PC-3 (cell line): ENCODE measurements around the gene BRD4.

ENCODE experiments used
- EZH2 ChIP-seq: fragments of 300-600 bp; sonication (generic); IDR thresholded peaks from one replicate; pipeline ENCODE4 v1.6.1; 2017; ENCODE audit warnings: antibody characterized with exemption, mild to moderate bottlenecking, low read length; ENCODE audit not compliant: unreplicated experiment
- EZH2phosphoT487 ChIP-seq: fragments of 300-600 bp; sonication (generic); IDR thresholded peaks from 2 replicates; pipeline ENCODE4 v1.6.1; 2018; ENCODE audit warnings: mild to moderate bottlenecking, antibody characterized with exemption, low read length, borderline replicate concordance
- TF ChIP-seq, protein P1 (sequence below): fragments of 300-600 bp; sonication (generic); conservative IDR thresholded peaks from 2 replicates; pipeline ENCODE4 v1.5.1; 2017; ENCODE audit warnings: antibody characterized with exemption, low read depth, mild to moderate bottlenecking, low read length

GRCh38 chr19:15259907-15260306 is 72.4 kb downstream of the BRD4 start:
- TF ChIP-seq EZH2 (no peak), EZH2phosphoT487 (no peak)
- TF ChIP-seq, protein P1, sequence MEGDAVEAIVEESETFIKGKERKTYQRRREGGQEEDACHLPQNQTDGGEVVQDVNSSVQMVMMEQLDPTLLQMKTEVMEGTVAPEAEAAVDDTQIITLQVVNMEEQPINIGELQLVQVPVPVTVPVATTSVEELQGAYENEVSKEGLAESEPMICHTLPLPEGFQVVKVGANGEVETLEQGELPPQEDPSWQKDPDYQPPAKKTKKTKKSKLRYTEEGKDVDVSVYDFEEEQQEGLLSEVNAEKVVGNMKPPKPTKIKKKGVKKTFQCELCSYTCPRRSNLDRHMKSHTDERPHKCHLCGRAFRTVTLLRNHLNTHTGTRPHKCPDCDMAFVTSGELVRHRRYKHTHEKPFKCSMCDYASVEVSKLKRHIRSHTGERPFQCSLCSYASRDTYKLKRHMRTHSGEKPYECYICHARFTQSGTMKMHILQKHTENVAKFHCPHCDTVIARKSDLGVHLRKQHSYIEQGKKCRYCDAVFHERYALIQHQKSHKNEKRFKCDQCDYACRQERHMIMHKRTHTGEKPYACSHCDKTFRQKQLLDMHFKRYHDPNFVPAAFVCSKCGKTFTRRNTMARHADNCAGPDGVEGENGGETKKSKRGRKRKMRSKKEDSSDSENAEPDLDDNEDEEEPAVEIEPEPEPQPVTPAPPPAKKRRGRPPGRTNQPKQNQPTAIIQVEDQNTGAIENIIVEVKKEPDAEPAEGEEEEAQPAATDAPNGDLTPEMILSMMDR: no peak
